Fibroblast of the aortic adventitia (primary cell): Measurements from ENCODE around the gene NGDN. TPM values are rescaled to one million over a fixed set of nuclear protein-coding genes. Genes with fewer than 3 reads are reported as not detected.

Experiments used
- DNase-seq: peaks from one replicate; pipeline ENCODE4 v3.0.0-alpha.2; 2010; ENCODE audit warnings: low read depth
- H3K4me3 ChIP-seq: 2 replicates; pipeline ENCODE4 v1.5.1; 2011; ENCODE audit warnings: low read depth, mild to moderate bottlenecking, control low read depth, low read length, moderate library complexity
- CTCF ChIP-seq: IDR thresholded peaks from 2 replicates; pipeline ENCODE4 v1.5.1; 2011; ENCODE audit warnings: mild to moderate bottlenecking, low read length, control low read depth, inconsistent platforms; ENCODE audit not compliant: insufficient read depth
- total RNA-seq: library from RNA; depleted of rRNA; stranded (reverse); fragments of >200 nt; gene quantifications from 2 replicates; pipeline ENCODE4 v1.2.3, GENCODE V29; 2012; ENCODE audit warnings: low replicate concordance

Gene NGDN
- total RNA-seq, 1 donor = 31.5 TPM

- H3K4me3 ChIP-seq = no peak overlapping the region
- DNase-seq = no peak
- TF ChIP-seq CTCF = no peak
Measured at GRCh38 chr14:23430016-23430722, 39.3 kb upstream of the NGDN start.

- H3K4me3 ChIP-seq = no peak overlapping the region
- DNase-seq = no peak
- TF ChIP-seq CTCF = no peak
Measured at GRCh38 chr14:23430723-23431085, 38.8 kb upstream of the NGDN start.

GRCh38 chr14:23431486-23431885 lies 38.0 kb upstream of the NGDN start:
- no peak for TF ChIP-seq CTCF
- no peak overlapping the region for H3K4me3 ChIP-seq
- no peak for DNase-seq

GRCh38 chr14:23432102-23432925 lies 37.2 kb upstream of the NGDN start:
- no peak for TF ChIP-seq CTCF
- DNase-seq = no peak
- no peak overlapping the region for H3K4me3 ChIP-seq

GRCh38 chr14:23432946-23433345 lies 36.6 kb upstream of the NGDN start:
- no peak for DNase-seq
- no peak for TF ChIP-seq CTCF
- H3K4me3 ChIP-seq = no peak overlapping the region

GRCh38 chr14:23433457-23433856 lies 36.0 kb upstream of the NGDN start:
- no peak for DNase-seq
- no peak for TF ChIP-seq CTCF

More at GRCh38 chr14:23433457-23433856, 36.0 kb upstream of the NGDN start:
- no peak overlapping the region for H3K4me3 ChIP-seq
